ENCODE measurements around the gene RTP5.

The RTP5 gene

GRCh38 chr2:241865416-241865956 is 4.0 kb upstream of the RTP5 start:
- TF ChIP-seq CTCF (IDR thresholded peaks at IDR 0.05; ENCODE audit: borderline replicate concordance, insufficient read depth, low read depth, low read length) = no peak
- H3K4me3 ChIP-seq (ENCODE audit: low read depth, low read length) = no peak overlapping the region

GRCh38 chr2:241865957-241866789 is 3.4 kb upstream of the RTP5 start:
- no peak overlapping the region for H3K4me3 ChIP-seq (ENCODE audit: low read depth, low read length)
- TF ChIP-seq CTCF (IDR thresholded peaks at IDR 0.05; ENCODE audit: borderline replicate concordance, insufficient read depth, low read depth, low read length) = 0 out of 2 replicates have a peak, but pooled peaks have one; percentile 9

GRCh38 chr2:241866790-241867645 is 2.5 kb upstream of the RTP5 start:
- TF ChIP-seq CTCF (IDR thresholded peaks at IDR 0.05; ENCODE audit: borderline replicate concordance, insufficient read depth, low read depth, low read length) = no peak
- no peak overlapping the region for H3K4me3 ChIP-seq (ENCODE audit: low read depth, low read length)

GRCh38 chr2:241867776-241868420 is 1.6 kb upstream of the RTP5 start:
- H3K4me3 ChIP-seq (ENCODE audit: low read depth, low read length) = no peak overlapping the region
- no peak for TF ChIP-seq CTCF (IDR thresholded peaks at IDR 0.05; ENCODE audit: borderline replicate concordance, insufficient read depth, low read depth, low read length)

GRCh38 chr2:241868661-241869081 is 858 bp upstream of the RTP5 start:
- H3K4me3 ChIP-seq (ENCODE audit: low read depth, low read length) = no peak overlapping the region
- no peak for TF ChIP-seq CTCF (IDR thresholded peaks at IDR 0.05; ENCODE audit: borderline replicate concordance, insufficient read depth, low read depth, low read length)

- H3K4me3 ChIP-seq (ENCODE audit: low read depth, low read length) = no peak overlapping the region
Measured at GRCh38 chr2:241870081-241870541, 582 bp downstream of the RTP5 start.

More at GRCh38 chr2:241870081-241870541, 582 bp downstream of the RTP5 start:
- no peak for TF ChIP-seq CTCF (IDR thresholded peaks at IDR 0.05; ENCODE audit: borderline replicate concordance, insufficient read depth, low read depth, low read length)

Data from GM12875 (cell line).